A549 (cell line): ENCODE measurements around the gene SH3RF1. TPM values are rescaled to one million over a fixed set of nuclear protein-coding genes. Genes with fewer than 3 reads are reported as not detected.

Experiments
- ATAC-seq, 2 experiments: fragments of 200-7000 bp in 1 of 2; fragments of >200 bp in 1 of 2; cut with Nextera tagmentation in 1 of 2; cut with Tn5 transposase in 1 of 2; 3 replicates each; pipeline versions ENCODE4 v1.8.0 to v1.9.1; 2018 to 2020; ENCODE audit warnings: mild to moderate bottlenecking in 1 of 2, moderate library complexity in 1 of 2
- CTCF ChIA-PET: fragments of 300-600 bp; sonication (Branson Sonifier 250); formaldehyde crosslinking; extraction: SDS; loops from one replicate; lab custom pipeline; 2021; ENCODE audit warnings: antibody characterized with exemption, inconsistent platforms; lab: Yijun Ruan, JAX
- POLR2A ChIA-PET: fragments of 350-600 bp; formaldehyde crosslinking; extraction: SDS; loops from one replicate; lab custom pipeline; 2021; ENCODE audit warnings: antibody characterized with exemption, inconsistent platforms; lab: Yijun Ruan, JAX
- DNase-seq, 2 experiments: peaks; one replicate each; pipeline versions ENCODE4 v3.0.0 to v3.0.0-alpha.2; 2011 to 2016; ENCODE audit warnings: low read depth in 1 of 2, low spot score in 1 of 2
- FAIRE-seq: peaks from 2 replicates; lab custom pipeline; 2011; peaks lifted over from hg19 to GRCh38; lab: Jason Lieb, UNC
- H3K27ac ChIP-seq, 2 experiments: fragments of >200 bp; sonication (Bioruptor Twin); formaldehyde crosslinking; 3 replicates each; pipeline ENCODE4 v1.5.1; 2016 to 2017
- H3K4me1 ChIP-seq: fragments of >200 bp; sonication (Bioruptor Twin); formaldehyde crosslinking; 3 replicates; pipeline ENCODE4 v1.6.1; 2016
- H3K4me2 ChIP-seq: fragments of >200 bp; sonication (Bioruptor Twin); formaldehyde crosslinking; 3 replicates; pipeline ENCODE4 v1.6.1; 2016
- H3K4me3 ChIP-seq: fragments of >200 bp; sonication (Bioruptor Twin); formaldehyde crosslinking; 3 replicates; pipeline ENCODE4 v1.5.1; 2016
- H3K9me3 ChIP-seq: fragments of >200 bp; sonication (Bioruptor Twin); formaldehyde crosslinking; 3 replicates; pipeline ENCODE4 v1.6.1; 2016
- BCL3 ChIP-seq: fragments of >200 bp; sonication (Bioruptor Twin); formaldehyde crosslinking; IDR thresholded peaks from 3 replicates; pipeline ENCODE4 v1.6.1; 2016
- CHD2 ChIP-seq: fragments of 150-350 bp; IDR thresholded peaks from 2 replicates; pipeline ENCODE4 v1.6.1; 2014; ENCODE audit warnings: low read length; ENCODE audit not compliant: partially characterized antibody
- E2F6 ChIP-seq: IDR thresholded peaks from 2 replicates; pipeline ENCODE4 v1.6.1; 2012; ENCODE audit warnings: low read depth, borderline replicate concordance
- ELK1 ChIP-seq: fragments of 150-350 bp; IDR thresholded peaks from 2 replicates; pipeline ENCODE4 v1.6.1; 2014; ENCODE audit warnings: low read depth, mild to moderate bottlenecking, low read length
- FOSB ChIP-seq: fragments of 250-450 bp; sonication (Bioruptor Pico); IDR thresholded peaks from 2 replicates; pipeline ENCODE4 v1.5.0; 2020; ENCODE audit warnings: mild to moderate bottlenecking, moderate library complexity
- FOXS1 ChIP-seq: fragments of 250-450 bp; sonication (Bioruptor Pico); IDR thresholded peaks from 2 replicates; pipeline ENCODE4 v1.5.0; 2020; ENCODE audit warnings: mild to moderate bottlenecking, moderate library complexity
- HES2 ChIP-seq: fragments of >200 bp; sonication (Bioruptor Twin); formaldehyde crosslinking; IDR thresholded peaks from 2 replicates; pipeline ENCODE4 v1.6.1; 2016
- HOXA7 ChIP-seq: fragments of 250-450 bp; sonication (Bioruptor Pico); IDR thresholded peaks from 2 replicates; pipeline ENCODE4 v1.5.0; 2020; ENCODE audit warnings: mild to moderate bottlenecking, moderate library complexity
- JUNB ChIP-seq: fragments of >200 bp; sonication (Bioruptor Twin); formaldehyde crosslinking; IDR thresholded peaks from 2 replicates; pipeline ENCODE4 v1.6.1; 2016
- MAX ChIP-seq: IDR thresholded peaks from 2 replicates; pipeline ENCODE4 v1.6.1; 2012
- NPAS2 ChIP-seq: fragments of 250-450 bp; sonication (Bioruptor Pico); IDR thresholded peaks from 2 replicates; pipeline ENCODE4 v1.8.0; 2022; ENCODE audit warnings: mild to moderate bottlenecking, moderate library complexity, borderline replicate concordance
- PBX3 ChIP-seq: IDR thresholded peaks from 2 replicates; pipeline ENCODE4 v1.6.1; 2012
- POLR2AphosphoS2 ChIP-seq: conservative IDR thresholded peaks from 2 replicates; pipeline ENCODE4 v1.6.1; 2012; ENCODE audit warnings: low read length, improper control_type of control experiment, inconsistent platforms
- REST ChIP-seq: fragments of 200-600 bp; sonication (generic); IDR thresholded peaks from 2 replicates; pipeline ENCODE4 v1.6.1; 2016; ENCODE audit warnings: antibody characterized with exemption, mild to moderate bottlenecking, moderate library complexity
- RNF2 ChIP-seq: fragments of 200-600 bp; sonication (generic); IDR thresholded peaks from 2 replicates; pipeline ENCODE4 v1.6.1; 2016; ENCODE audit warnings: low read depth, mild to moderate bottlenecking, antibody characterized with exemption, moderate library complexity, borderline replicate concordance
- TFCP2L1 ChIP-seq: fragments of 250-450 bp; sonication (Bioruptor Pico); IDR thresholded peaks from 2 replicates; pipeline ENCODE4 v1.5.0; 2021; ENCODE audit warnings: mild to moderate bottlenecking
- USF2 ChIP-seq: fragments of 450-650 bp; IDR thresholded peaks from 2 replicates; pipeline ENCODE4 v1.6.1; 2014; ENCODE audit warnings: antibody characterized with exemption
- ZC3H11A ChIP-seq: fragments of 450-650 bp; IDR thresholded peaks from 2 replicates; pipeline ENCODE4 v1.6.1; 2014; ENCODE audit warnings: antibody characterized with exemption, mild to moderate bottlenecking
- ZSCAN20 ChIP-seq: fragments of 250-450 bp; sonication (Bioruptor Pico); IDR thresholded peaks from 2 replicates; pipeline ENCODE4 v1.8.0; 2022; ENCODE audit warnings: mild to moderate bottlenecking, moderate library complexity
- WGBS: methylation state at CpG from one replicate; pipeline ENCODE4 v1.1.6; 2017; ENCODE audit errors: missing lambda C conversion rate; 5-methylcytosine and 5-hydroxymethylcytosine counted together
- polyA plus RNA-seq, 4 experiments: library from polyadenylated mRNA; depleted of rRNA in 3 of 4; stranded (reverse); fragments of >200 nt; fragmentation: RNase III in 1 of 4; extraction: RNeasy Plus Mini Kit Qiagen cat#74134 plus additional on column Dnase treatment in 1 of 4; gene quantifications; 2 replicates in 3 of 4; 3 replicates in 1 of 4; pipeline ENCODE4 v1.2.3, GENCODE V29; 2011 to 2017

Gene SH3RF1
- polyA plus RNA-seq, 2 of the 4 experiments (the other 2 are of a cell fraction) = 8.0 to 15.1 TPM

- no peak for ATAC-seq
- FAIRE-seq = no peak
Observed at GRCh38 chr4:169305173-169305572, 34.4 kb upstream of the SH3RF1 start.

More at GRCh38 chr4:169305173-169305572, 34.4 kb upstream of the SH3RF1 start:
- H3K27ac ChIP-seq = no peak overlapping the region
- no peaks in the 10 kb centered on the region for H3K4me1 ChIP-seq
- no peaks in the 10 kb centered on the region for H3K9me3 ChIP-seq
- no peak overlapping the region for H3K4me3 ChIP-seq
- no peak overlapping the region for H3K4me2 ChIP-seq
- no peak for TF ChIP-seq PBX3
- no peak for TF ChIP-seq TFCP2L1 (CRISPR knock-in tag)
- TF ChIP-seq HOXA7 (CRISPR knock-in tag) = no peak
- no peak for TF ChIP-seq E2F6
- no peak for TF ChIP-seq HES2
- no peak for TF ChIP-seq CHD2
- TF ChIP-seq ZC3H11A = no peak
- no peak for TF ChIP-seq POLR2AphosphoS2
- no peak for TF ChIP-seq RNF2
- TF ChIP-seq REST = no peak
- TF ChIP-seq NPAS2 (CRISPR knock-in tag) = no peak
- TF ChIP-seq USF2 = no peak
- TF ChIP-seq FOXS1 (CRISPR knock-in tag) = no peak
- TF ChIP-seq BCL3 = no peak
- TF ChIP-seq FOSB (CRISPR knock-in tag) = no peak
- TF ChIP-seq MAX = no peak
- TF ChIP-seq ELK1 = no peak
- no peak for TF ChIP-seq JUNB
- no peak for TF ChIP-seq ZSCAN20 (CRISPR knock-in tag)
- TF ChIP-seq, all 56 proteins: peak for 0
- no peak for DNase-seq
- 0% methylated on average over 1 of the region's 1 CpG for WGBS
- ChIA-PET CTCF (interaction anchor here (1.3 to 1.6 kb wide), 2 partner anchors 14 to 33 kb away, joined by 3 read pairs; no protein-coding TSS in a partner anchor), POLR2A (interaction anchor here (0.7 kb wide), 1 partner anchor 10 kb away, joined by 10 read pairs; no protein-coding TSS in a partner anchor)
